HG03135 (cell line): ENCODE data around the gene PLXDC1.

Experiments used
- ATAC-seq: cut with Tn5 transposase; IDR thresholded peaks from one replicate; pipeline ENCODE4 v1.9.1; 2021; ENCODE audit warnings: mild to moderate bottlenecking, moderate library complexity; ENCODE audit not compliant: unreplicated experiment

Gene PLXDC1

GRCh38 chr17:39156491-39156890 lies 5.1 kb upstream of the PLXDC1 start:
- ATAC-seq = no peak

DNA sequence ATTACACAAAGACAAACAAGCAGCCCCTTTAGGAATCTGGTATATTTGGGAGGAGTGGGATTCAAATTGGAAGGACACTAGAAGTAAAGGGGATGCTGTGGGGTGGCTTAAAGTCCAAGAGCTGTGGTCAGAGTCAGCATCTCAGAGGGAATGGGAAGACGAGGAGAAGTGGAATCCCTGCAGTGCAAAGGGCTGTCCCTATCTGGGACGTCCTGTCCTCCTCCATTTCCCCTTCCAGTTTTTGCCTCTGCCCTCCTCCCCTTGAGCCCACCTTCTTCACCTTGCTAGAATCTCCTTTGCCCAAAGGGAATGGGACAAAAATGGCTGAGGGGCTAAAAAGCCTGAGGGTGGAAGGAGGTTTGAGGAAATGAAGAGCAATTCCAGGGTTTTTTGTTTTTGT lies 4.2 kb upstream of the PLXDC1 start:
- ATAC-seq = no peak

DNA sequence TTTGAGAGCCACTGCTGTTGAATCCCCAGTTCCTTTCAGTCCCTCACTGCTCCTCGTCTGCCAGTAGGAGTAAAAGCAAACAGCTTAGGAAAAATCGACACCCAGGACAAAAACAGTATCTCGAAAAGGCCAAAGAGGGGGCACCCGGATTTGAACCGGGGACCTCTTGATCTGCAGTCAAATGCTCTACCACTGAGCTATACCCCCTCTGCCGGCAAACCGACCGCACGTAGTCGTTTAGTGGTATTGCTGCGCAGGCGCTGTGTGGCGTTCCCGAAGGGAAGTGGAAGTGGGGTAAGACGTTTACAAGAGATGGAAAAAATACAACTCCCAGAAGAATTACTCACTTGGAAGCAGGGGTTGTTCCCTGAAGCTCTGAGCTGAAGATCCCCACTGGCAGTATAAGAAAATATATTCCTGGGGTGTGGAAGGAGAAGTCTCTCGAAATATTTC lies 2.2 kb upstream of the PLXDC1 start:
- peak; percentile 48 for ATAC-seq

- no peak for ATAC-seq
These were observed 744 bp upstream of the PLXDC1 start for GRCh38 chr17:39151943-39152818.

- ATAC-seq = no peak
These were observed 665 bp downstream of the PLXDC1 start for GRCh38 chr17:39150795-39151149.

DNA sequence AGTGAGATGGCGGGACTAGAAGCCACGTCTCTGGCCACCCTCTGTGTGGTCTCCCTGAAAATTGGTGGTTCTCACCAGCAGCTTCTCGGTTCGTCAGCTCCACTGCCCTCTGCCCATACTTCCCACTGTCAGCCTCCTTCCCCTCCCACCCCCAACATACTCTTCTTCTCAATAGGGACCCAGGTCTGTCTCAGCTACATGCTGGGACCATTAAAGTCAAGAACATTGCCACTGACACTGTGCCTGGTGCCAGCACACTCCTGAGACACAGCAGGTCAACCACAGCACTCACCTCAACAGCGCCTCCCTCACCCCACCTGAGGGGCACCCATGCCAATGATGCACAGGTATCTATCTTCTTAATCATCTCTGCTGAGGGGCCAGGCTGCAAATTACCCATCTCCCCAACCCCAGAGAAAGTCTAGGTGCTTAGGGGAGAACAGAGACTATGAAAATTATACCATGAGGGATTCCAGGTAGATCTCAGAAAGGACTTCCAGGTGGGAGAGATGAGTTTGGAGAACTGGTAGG lies 1.3 kb downstream of the PLXDC1 start:
- no peak for ATAC-seq

GRCh38 chr17:39147221-39148185 lies 3.9 kb downstream of the PLXDC1 start:
- ATAC-seq = no peak

DNA sequence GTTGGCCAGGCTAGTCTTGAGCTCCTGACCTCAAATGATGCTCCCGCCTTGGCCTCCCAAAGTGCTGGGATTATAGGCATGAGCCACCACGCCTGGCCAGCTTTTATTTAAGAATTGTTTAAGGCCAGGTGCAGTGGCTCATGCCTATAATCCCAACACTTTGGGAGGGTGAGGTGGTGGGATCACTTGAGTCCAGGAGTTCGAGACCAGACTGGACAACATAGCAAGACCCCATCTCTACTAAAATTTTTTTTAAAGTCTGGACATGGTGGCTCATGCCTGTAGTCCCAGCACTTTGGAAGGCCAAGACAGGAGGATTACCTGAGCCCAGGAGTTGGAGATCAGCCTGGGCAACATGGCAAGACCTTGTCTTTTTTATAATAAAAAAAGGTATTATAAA lies 5.2 kb downstream of the PLXDC1 start:
- no peak for ATAC-seq

DNA sequence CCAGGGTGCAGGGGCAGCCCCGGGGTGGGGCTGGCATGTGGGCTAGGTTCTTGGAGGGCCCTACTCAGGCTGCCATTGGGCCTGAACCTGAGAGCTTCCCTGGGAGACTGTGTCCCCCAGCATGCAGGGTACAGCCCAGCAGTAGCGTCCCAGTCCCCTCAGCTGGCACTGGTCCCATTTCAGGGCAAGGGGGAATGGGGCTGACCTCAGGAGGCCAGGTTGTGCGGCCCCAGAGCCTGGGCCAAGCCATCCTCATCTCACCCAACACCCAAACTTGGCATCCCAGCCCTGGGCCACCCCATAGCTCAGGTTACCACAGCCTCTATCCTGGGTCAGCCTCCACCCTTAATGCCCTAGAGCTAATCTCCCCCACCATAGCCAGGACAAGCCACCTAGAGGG lies 6.3 kb downstream of the PLXDC1 start:
- ATAC-seq = no peak

- no peak for ATAC-seq
These were observed 7.0 kb downstream of the PLXDC1 start for GRCh38 chr17:39144416-39144840.

DNA sequence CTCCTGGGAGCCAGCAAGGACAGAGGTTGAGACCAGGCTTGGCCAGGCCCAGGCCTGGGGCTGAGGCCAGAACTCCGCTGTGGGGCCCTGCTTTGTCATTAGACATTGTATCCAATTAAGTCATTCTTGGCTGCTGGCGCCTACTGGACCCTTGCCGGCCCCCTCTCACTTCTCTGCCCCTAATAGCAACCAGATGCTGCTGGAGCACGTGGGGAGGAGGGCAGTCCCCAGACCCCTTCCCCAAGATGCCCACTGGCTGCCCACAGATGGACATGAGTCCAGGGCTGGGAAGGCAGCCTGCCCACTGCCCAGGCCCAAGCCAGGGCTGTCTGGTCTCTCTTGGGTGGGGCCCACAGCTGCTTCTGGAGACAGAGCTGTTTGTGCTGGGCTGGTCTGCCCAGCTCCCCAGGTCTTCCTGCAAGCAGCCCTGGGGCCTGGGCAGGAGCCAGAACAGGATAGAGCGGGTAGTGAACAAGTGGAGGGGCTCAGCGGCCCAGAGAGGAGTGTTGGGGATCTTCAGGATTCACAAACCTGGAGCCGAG lies 7.8 kb downstream of the PLXDC1 start:
- ATAC-seq = no peak

DNA sequence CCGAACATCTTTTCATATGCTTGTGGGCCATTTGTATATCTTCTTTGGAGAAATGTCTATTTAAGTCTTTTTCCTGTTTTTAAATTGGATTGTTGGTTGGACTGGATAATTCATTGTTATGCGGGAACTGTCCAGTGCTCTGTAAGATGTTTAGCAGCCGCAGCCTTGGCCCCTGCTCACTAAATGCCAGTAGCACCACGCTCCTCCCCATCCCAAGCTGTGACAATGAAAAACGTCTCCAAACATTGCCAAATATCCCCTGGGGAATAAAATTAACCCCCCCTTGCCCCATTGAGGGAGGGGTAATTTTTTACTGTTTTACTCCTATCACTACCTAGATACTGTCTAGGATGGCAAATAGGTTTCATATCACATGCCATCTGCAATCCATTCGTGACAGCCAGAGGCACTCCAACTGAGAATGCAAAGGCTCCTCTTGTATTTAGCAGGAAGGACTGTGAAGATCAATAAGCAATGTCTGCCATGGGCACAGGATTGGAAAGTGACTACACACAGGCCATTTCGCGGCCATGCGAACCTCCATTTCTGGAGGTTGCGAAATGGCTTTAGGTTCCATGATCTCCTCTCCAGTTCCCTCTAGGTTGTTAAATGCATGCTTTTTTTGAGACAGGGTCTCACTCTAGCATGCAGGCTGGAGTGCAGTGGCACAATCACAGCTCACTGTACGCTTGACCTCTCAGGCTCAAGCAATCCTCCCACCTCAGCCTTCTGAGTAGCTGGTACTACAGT lies 9.3 kb downstream of the PLXDC1 start:
- ATAC-seq = no peak

GRCh38 chr17:39141294-39141693 lies 10.1 kb downstream of the PLXDC1 start:
- ATAC-seq = no peak

GRCh38 chr17:39139561-39139960 lies 11.9 kb downstream of the PLXDC1 start:
- ATAC-seq = no peak

- no peak for ATAC-seq
These were observed 12.3 kb downstream of the PLXDC1 start for GRCh38 chr17:39139161-39139511.

- ATAC-seq = no peak
These were observed 12.8 kb downstream of the PLXDC1 start for GRCh38 chr17:39138431-39139160.

GRCh38 chr17:39134878-39135277 lies 16.6 kb downstream of the PLXDC1 start:
- no peak for ATAC-seq

GRCh38 chr17:39132192-39132610 lies 19.2 kb downstream of the PLXDC1 start:
- ATAC-seq = no peak

DNA sequence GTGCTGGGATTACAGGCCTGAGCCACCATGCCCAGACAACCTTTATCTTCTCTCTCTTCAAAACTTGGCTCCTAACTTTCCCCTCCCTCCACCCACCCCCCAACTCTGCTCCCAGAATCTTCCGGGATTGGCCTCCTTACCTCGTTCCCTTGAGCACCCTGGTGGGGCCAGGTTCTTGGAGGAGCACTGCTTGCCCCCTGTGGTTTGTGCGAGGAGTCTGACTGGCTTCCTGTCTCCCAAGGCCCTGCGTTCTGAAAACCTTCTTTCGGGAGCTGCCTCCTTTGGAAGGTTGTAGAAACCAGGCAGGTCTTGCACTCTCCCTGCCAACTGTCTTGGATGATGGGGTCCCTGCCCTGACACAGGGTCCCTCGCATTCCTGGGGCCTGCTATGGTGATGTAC lies 19.8 kb downstream of the PLXDC1 start:
- no peak for ATAC-seq

GRCh38 chr17:39130205-39130604 lies 21.2 kb downstream of the PLXDC1 start:
- no peak for ATAC-seq
